OCI-LY3 (cell line): ENCODE measurements around the gene SLX4.
A peak's percentile ranks its signal among the peaks of the same experiment; 100 is the strongest.

Experiments
- H2AFZ ChIP-seq: fragments of 200-600, 300-600 bp; shearing (Covaris generic); 2 replicates; pipeline ENCODE4 v1.6.0; 2014; ENCODE audit warnings: antibody characterized with exemption, low read depth, low read length
- H3K27ac ChIP-seq: fragments of 200-600, 300-600 bp; sonication (generic); 2 replicates; pipeline ENCODE4 v1.5.1; 2014; ENCODE audit warnings: mild to moderate bottlenecking, low read length, moderate library complexity, mixed read lengths
- H3K27me3 ChIP-seq: fragments of 200-600, 300-600 bp; sonication (generic); 2 replicates; pipeline ENCODE4 v1.6.1; 2014; ENCODE audit warnings: low read depth, low read length, mixed read lengths
- H3K36me3 ChIP-seq: fragments of 200-600, 300-600 bp; sonication (generic); replicated peaks from 2 replicates; pipeline ENCODE3; 2014; ENCODE audit warnings: low read depth, low read length, mixed read lengths
- H3K4me1 ChIP-seq: fragments of 300-600, 200-600 bp; sonication (generic); 2 replicates; pipeline ENCODE4 v1.6.1; 2014; ENCODE audit warnings: low read length, mixed read lengths
- H3K4me2 ChIP-seq: fragments of 200-600, 300-600 bp; sonication (generic); 2 replicates; pipeline ENCODE4 v1.6.1; 2014; ENCODE audit warnings: low read length, mixed read lengths
- H3K4me3 ChIP-seq: fragments of 300-600, 200-600 bp; sonication (generic); 2 replicates; pipeline ENCODE4 v1.5.1; 2014; ENCODE audit warnings: antibody characterized with exemption, mild to moderate bottlenecking, low read length, moderate library complexity
- H3K79me2 ChIP-seq: fragments of 300-600, 200-600 bp; shearing (Covaris generic); 2 replicates; pipeline ENCODE4 v1.6.1; 2014; ENCODE audit warnings: mild to moderate bottlenecking, low read length, mixed read lengths
- H3K9ac ChIP-seq: fragments of 300-600, 200-600 bp; shearing (Covaris generic); 2 replicates; pipeline ENCODE4 v1.6.0; 2014; ENCODE audit warnings: mild to moderate bottlenecking, low read length, moderate library complexity
- H3K9me3 ChIP-seq: fragments of 200-600, 300-600 bp; shearing (Covaris generic); 2 replicates; pipeline ENCODE4 v1.6.1; 2014; ENCODE audit warnings: low read length, mixed read lengths; ENCODE audit not compliant: insufficient read depth
- H4K20me1 ChIP-seq: fragments of 200-600, 300-600 bp; sonication (generic); 2 replicates; pipeline ENCODE4 v1.6.1; 2016; ENCODE audit warnings: low read length, mixed read lengths; ENCODE audit not compliant: insufficient read depth
- CTCF ChIP-seq: fragments of 200-600, 300-600 bp; sonication (generic); IDR thresholded peaks from 2 replicates; pipeline ENCODE4 v1.5.1; 2014; ENCODE audit warnings: antibody characterized with exemption, low read length, low read depth
- EZH2phosphoT487 ChIP-seq: fragments of 200-600 bp; shearing (Covaris generic); IDR thresholded peaks from 2 replicates; pipeline ENCODE4 v1.6.1; 2018; ENCODE audit warnings: antibody characterized with exemption, mixed run types, low read depth

The SLX4 gene

GRCh38 chr16:3623642-3624041 lies 12.2 kb upstream of the SLX4 start:
- Histone ChIP-seq H3K4me2 (no peak overlapping the region), H3K27me3 (no peaks in the 10 kb centered on the region), H3K79me2 (no peaks in the 10 kb centered on the region), H3K9me3 (no peaks in the 10 kb centered on the region), H2AFZ (no peak overlapping the region), H3K4me1 (peaks cover 8% of the 10 kb centered on the region), H3K27ac (no peak overlapping the region), H3K9ac (no peak overlapping the region), H3K4me3 (no peak overlapping the region), H3K36me3 (no peaks in the 10 kb centered on the region), H4K20me1 (no peaks in the 10 kb centered on the region)
- TF ChIP-seq CTCF: no peak

- Histone ChIP-seq H3K4me2 (no peak overlapping the region), H3K4me3 (no peak overlapping the region), H3K9me3 (no peaks in the 10 kb centered on the region), H4K20me1 (no peaks in the 10 kb centered on the region), H2AFZ (no peak overlapping the region), H3K36me3 (peaks cover 10% of the 10 kb centered on the region), H3K79me2 (peaks cover 19% of the 10 kb centered on the region), H3K4me1 (no peaks in the 10 kb centered on the region), H3K27me3 (no peaks in the 10 kb centered on the region), H3K27ac (no peak overlapping the region), H3K9ac (no peak overlapping the region)
- TF ChIP-seq CTCF: no peak
- TF ChIP-seq EZH2phosphoT487: no peak
Measured at GRCh38 chr16:3618769-3619141, 7.3 kb upstream of the SLX4 start.

GRCh38 chr16:3612510-3613466 lies 1.4 kb upstream of the SLX4 start:
- H2AFZ ChIP-seq: no peak overlapping the region

More at GRCh38 chr16:3612510-3613466, 1.4 kb upstream of the SLX4 start:
- H3K36me3 ChIP-seq: peaks cover 10% of the 10 kb centered on the region
- H3K4me2 ChIP-seq: peak overlapping the region; percentile 81
- H3K9me3 ChIP-seq: no peaks in the 10 kb centered on the region
- no peaks in the 10 kb centered on the region for H4K20me1 ChIP-seq
- peak overlapping the region; percentile 99 for H3K4me3 ChIP-seq
- H3K4me1 ChIP-seq: peaks cover 12% of the 10 kb centered on the region
- peaks cover 40% of the 10 kb centered on the region for H3K79me2 ChIP-seq
- H3K9ac ChIP-seq: peak overlapping the region; percentile 99
- H3K27me3 ChIP-seq: no peaks in the 10 kb centered on the region
- H3K27ac ChIP-seq: no peak overlapping the region
- TF ChIP-seq CTCF (no peak), EZH2phosphoT487 (no peak)
